Panc1 (cell line): ENCODE data around the gene STPG1. TPM values are rescaled to one million over a fixed set of nuclear protein-coding genes. Genes with fewer than 3 reads are reported as not detected.

Source experiments
- ATAC-seq: fragments of 200-7000 bp; cut with Tn5 transposase; 2 replicates; pipeline ENCODE4 v1.9.1; 2020; ENCODE audit warnings: mild to moderate bottlenecking, moderate library complexity
- BruUV-seq: library from RNA; stranded (reverse); fragments of 400-500 nt; replicated peaks from 2 replicates; lab custom pipeline; 2021; lab: Mats Ljungman, UMichigan
- CTCF ChIA-PET: fragments of 300-600 bp; sonication (Branson Sonifier 250); formaldehyde crosslinking; loops from one replicate; lab custom pipeline; 2022; ENCODE audit warnings: antibody characterized with exemption; lab: Charles Lee
- POLR2A ChIA-PET: fragments of 300-600 bp; sonication (Branson Sonifier 250); formaldehyde crosslinking; loops from one replicate; lab custom pipeline; 2022; ENCODE audit warnings: antibody characterized with exemption; lab: Charles Lee
- DNase-seq: peaks from one replicate; pipeline ENCODE4 v3.0.0-alpha.2; 2010; ENCODE audit warnings: low read depth, low spot score
- H3K27ac ChIP-seq: 2 replicates; pipeline ENCODE4 v1.5.1; 2011; ENCODE audit warnings: mild to moderate bottlenecking, low read length, inconsistent platforms
- H3K27me3 ChIP-seq: fragments of 200-500 bp; sonication (Bioruptor generic); 2 replicates; pipeline ENCODE4 v1.6.0; 2014; ENCODE audit warnings: low read length, inconsistent platforms; ENCODE audit not compliant: control insufficient read depth, insufficient read depth
- H3K36me3 ChIP-seq: fragments of 200-500 bp; sonication (Bioruptor generic); 2 replicates; pipeline ENCODE4 v1.5.1; 2014; ENCODE audit warnings: inconsistent platforms, mild to moderate bottlenecking, low read length, moderate library complexity; ENCODE audit not compliant: control insufficient read depth, insufficient read depth
- H3K4me1 ChIP-seq: 2 replicates; pipeline ENCODE4 v1.5.1; 2011; ENCODE audit warnings: inconsistent platforms, mild to moderate bottlenecking, low read length, moderate library complexity; ENCODE audit not compliant: control insufficient read depth, insufficient read depth
- H3K4me3 ChIP-seq, 2 experiments: 2 replicates each; pipeline ENCODE4 v1.5.1; 2011 to 2012; ENCODE audit warnings: low read depth in 2 of 2, low read length in 2 of 2, mild to moderate bottlenecking in 2 of 2, inconsistent platforms in 1 of 2, moderate library complexity in 1 of 2
- H3K9me3 ChIP-seq: fragments of 200-500 bp; sonication (Bioruptor generic); 2 replicates; pipeline ENCODE4 v1.5.1; 2014; ENCODE audit warnings: low read depth, mild to moderate bottlenecking, inconsistent platforms, low read length, moderate library complexity; ENCODE audit not compliant: control insufficient read depth, insufficient read depth
- POLR2AphosphoS5 ChIP-seq: IDR thresholded peaks from 2 replicates; pipeline ENCODE4 v1.6.1; 2012; ENCODE audit warnings: mild to moderate bottlenecking, low read depth, low read length, moderate library complexity
- SIN3A ChIP-seq: IDR thresholded peaks from 2 replicates; pipeline ENCODE4 v1.6.1; 2012; ENCODE audit warnings: low read depth, mild to moderate bottlenecking, low read length, moderate library complexity, borderline replicate concordance; ENCODE audit not compliant: insufficient read depth
- TCF7L2 ChIP-seq: IDR thresholded peaks from 2 replicates; pipeline ENCODE4 v1.6.1; 2011; ENCODE audit warnings: mild to moderate bottlenecking, low read depth, low read length, inconsistent platforms
- in situ Hi-C: cut with HindIII; loops from 2 replicates; pipeline ENCODE4 v1.10.0; 2016; ENCODE audit warnings: low sequenced_read_pairs, low pct_unique_long_range_greater_than_20kb
- intact Hi-C: fragments of 100-400 bp; cut with micrococcal nuclease; formaldehyde crosslinking; loops from one replicate; pipeline ENCODE4 v1.10.0; 2022; ENCODE audit not compliant: unreplicated experiment
- total RNA-seq: library from RNA; stranded (reverse); gene quantifications from one replicate; pipeline ENCODE4 v1.2.1, GENCODE V29; 2021; ENCODE audit not compliant: unreplicated experiment
- TF ChIP-seq, protein P1 (sequence below), 2 experiments: IDR thresholded peaks; 2 replicates each; pipeline ENCODE4 v1.6.1; 2011 to 2012; ENCODE audit warnings: low read depth in 2 of 2, control low read depth in 1 of 2, low read length in 1 of 2, mild to moderate bottlenecking in 1 of 2, moderate library complexity in 1 of 2; ENCODE audit not compliant: insufficient read depth in 1 of 2
- TF ChIP-seq, protein P2 (sequence below): fragments of 450-650 bp; IDR thresholded peaks from 2 replicates; pipeline ENCODE4 v1.5.1; 2017; ENCODE audit warnings: mild to moderate bottlenecking

The STPG1 gene
- total RNA-seq, 1 experiment from 2014 or later: 9.9 TPM

DNA sequence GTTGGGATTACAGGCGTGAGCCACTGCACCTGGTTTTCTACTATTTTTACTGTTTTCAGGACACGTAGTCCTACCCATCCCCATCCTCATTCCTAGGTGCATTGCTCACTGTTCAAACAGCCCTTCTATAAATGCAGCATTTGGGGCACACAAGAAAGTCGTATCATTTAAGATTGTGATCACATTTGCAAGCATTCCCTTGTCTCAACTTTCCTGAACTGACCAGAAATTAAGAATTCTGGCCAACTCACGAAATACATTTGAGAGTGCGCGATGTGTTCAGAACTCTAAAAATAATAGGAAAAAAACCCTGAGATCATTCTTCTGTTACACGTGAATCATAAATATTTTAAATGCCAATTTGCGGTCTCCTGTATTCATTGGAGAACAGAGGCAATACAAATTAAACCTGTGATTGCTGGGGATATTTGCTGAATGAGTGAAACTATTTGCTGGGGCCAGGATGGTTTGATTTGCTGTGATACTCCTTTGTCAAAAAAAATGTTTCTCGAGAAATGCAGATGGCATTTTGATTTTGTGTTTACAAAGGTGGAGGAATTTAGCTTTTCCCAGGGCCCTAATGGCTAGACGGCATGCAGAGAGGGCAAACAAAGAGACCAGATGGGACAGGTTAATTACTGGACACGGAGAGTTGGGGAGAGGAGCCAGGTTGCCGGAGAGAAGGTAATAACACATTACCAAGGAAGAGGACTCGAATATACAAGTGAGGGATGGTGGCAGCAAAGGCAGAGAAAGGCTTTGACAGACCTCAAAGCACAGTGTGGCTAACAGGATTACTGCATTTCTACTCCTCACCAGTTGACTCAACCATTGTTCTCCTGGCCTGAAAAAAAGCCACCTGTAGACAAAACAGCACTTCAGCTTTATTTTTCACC is 38.4 kb downstream of the STPG1 start:
- Histone ChIP-seq H3K4me1 (peaks cover 25% of the 10 kb centered on the region), H3K9me3 (no peaks in the 10 kb centered on the region), H3K27me3 (no peaks in the 10 kb centered on the region), H3K27ac (peak overlapping the region; percentile 79), H3K4me3 (no peak overlapping the region), H3K36me3 (no peaks in the 10 kb centered on the region)
- intact Hi-C loops: no loop called here
- ChIA-PET POLR2A (no interaction called here), CTCF (no interaction called here)
- in situ Hi-C loops: no loop called here
- no TSS peak for BruUV-seq
- ATAC-seq (peak; percentile 90), DNase-seq (peak; percentile 57)
- TF ChIP-seq, protein P1, sequence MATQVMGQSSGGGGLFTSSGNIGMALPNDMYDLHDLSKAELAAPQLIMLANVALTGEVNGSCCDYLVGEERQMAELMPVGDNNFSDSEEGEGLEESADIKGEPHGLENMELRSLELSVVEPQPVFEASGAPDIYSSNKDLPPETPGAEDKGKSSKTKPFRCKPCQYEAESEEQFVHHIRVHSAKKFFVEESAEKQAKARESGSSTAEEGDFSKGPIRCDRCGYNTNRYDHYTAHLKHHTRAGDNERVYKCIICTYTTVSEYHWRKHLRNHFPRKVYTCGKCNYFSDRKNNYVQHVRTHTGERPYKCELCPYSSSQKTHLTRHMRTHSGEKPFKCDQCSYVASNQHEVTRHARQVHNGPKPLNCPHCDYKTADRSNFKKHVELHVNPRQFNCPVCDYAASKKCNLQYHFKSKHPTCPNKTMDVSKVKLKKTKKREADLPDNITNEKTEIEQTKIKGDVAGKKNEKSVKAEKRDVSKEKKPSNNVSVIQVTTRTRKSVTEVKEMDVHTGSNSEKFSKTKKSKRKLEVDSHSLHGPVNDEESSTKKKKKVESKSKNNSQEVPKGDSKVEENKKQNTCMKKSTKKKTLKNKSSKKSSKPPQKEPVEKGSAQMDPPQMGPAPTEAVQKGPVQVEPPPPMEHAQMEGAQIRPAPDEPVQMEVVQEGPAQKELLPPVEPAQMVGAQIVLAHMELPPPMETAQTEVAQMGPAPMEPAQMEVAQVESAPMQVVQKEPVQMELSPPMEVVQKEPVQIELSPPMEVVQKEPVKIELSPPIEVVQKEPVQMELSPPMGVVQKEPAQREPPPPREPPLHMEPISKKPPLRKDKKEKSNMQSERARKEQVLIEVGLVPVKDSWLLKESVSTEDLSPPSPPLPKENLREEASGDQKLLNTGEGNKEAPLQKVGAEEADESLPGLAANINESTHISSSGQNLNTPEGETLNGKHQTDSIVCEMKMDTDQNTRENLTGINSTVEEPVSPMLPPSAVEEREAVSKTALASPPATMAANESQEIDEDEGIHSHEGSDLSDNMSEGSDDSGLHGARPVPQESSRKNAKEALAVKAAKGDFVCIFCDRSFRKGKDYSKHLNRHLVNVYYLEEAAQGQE (IDR thresholded peaks at IDR 0.05; ENCODE audit: insufficient read depth in 1 of 2, low read depth in 2 of 2, low read length in 1 of 2): no peak
- TF ChIP-seq SIN3A: no peak
- no peak for TF ChIP-seq POLR2AphosphoS5
- peak; percentile 72 for TF ChIP-seq TCF7L2

DNA sequence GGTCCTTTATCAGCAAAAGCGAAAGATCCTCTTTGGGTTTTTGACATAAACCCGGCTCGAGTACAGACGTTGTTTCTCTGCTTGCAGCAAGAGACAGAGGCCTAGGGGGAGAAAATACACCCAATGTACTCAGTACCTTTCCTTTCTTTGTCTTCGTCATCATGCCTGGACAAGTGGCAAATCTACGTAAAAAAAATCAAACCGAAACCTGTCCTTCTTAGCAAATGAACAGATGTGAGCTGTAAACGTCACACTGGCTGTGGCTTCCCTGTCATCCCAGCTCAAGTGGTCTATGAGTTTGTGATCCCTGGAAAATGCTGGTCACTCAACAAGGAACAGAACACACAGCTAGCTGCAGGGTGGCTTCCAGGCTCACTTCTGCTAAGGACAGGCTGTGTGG is 39.9 kb downstream of the STPG1 start:
- ChIA-PET CTCF (interaction anchor here (1.9 kb wide), 1 partner anchor 172 kb away, joined by 5 read pairs; no protein-coding TSS in a partner anchor), POLR2A (interaction anchor here (0.6 kb wide), 1 partner anchor 330 kb away, joined by 3 read pairs; no protein-coding TSS in a partner anchor)
- Histone ChIP-seq H3K4me3 (no peak overlapping the region), H3K9me3 (no peaks in the 10 kb centered on the region), H3K36me3 (no peaks in the 10 kb centered on the region), H3K27me3 (no peaks in the 10 kb centered on the region), H3K27ac (peak overlapping the region; percentile 76), H3K4me1 (peaks cover 25% of the 10 kb centered on the region)
- BruUV-seq: no TSS peak
- intact Hi-C loops (no loop called here), in situ Hi-C loops (no loop called here)
- DNase-seq (no peak), ATAC-seq (no peak)
- TF ChIP-seq, protein P1 (IDR thresholded peaks at IDR 0.05; ENCODE audit: insufficient read depth in 1 of 2, low read depth in 2 of 2, low read length in 1 of 2): no peak
- TF ChIP-seq SIN3A (no peak), TCF7L2 (no peak), POLR2AphosphoS5 (no peak)
- TF ChIP-seq, protein P2, sequence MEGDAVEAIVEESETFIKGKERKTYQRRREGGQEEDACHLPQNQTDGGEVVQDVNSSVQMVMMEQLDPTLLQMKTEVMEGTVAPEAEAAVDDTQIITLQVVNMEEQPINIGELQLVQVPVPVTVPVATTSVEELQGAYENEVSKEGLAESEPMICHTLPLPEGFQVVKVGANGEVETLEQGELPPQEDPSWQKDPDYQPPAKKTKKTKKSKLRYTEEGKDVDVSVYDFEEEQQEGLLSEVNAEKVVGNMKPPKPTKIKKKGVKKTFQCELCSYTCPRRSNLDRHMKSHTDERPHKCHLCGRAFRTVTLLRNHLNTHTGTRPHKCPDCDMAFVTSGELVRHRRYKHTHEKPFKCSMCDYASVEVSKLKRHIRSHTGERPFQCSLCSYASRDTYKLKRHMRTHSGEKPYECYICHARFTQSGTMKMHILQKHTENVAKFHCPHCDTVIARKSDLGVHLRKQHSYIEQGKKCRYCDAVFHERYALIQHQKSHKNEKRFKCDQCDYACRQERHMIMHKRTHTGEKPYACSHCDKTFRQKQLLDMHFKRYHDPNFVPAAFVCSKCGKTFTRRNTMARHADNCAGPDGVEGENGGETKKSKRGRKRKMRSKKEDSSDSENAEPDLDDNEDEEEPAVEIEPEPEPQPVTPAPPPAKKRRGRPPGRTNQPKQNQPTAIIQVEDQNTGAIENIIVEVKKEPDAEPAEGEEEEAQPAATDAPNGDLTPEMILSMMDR: no peak
